Measurements from ENCODE around the gene PPP2R5D.
"Not testable (repeated sequence)": the region's sequence is repeated elsewhere in the genome, so short reads cannot be mapped to it uniquely, and the experiment has no call there.

Gene PPP2R5D

GRCh38 chr6:43016943-43017334, 32.6 kb downstream of the PPP2R5D start:
- no peak overlapping the region for H3K4me3 ChIP-seq (ENCODE audit: low read length)
- no peak for DNase-seq (ENCODE audit: low read depth, low spot score)

GRCh38 chr6:43019152-43019551, 34.8 kb downstream of the PPP2R5D start:
- H3K4me3 ChIP-seq (ENCODE audit: low read length): no peak overlapping the region
- no peak for DNase-seq (ENCODE audit: low read depth, low spot score)

GRCh38 chr6:43020052-43020705, 35.8 kb downstream of the PPP2R5D start:
- DNase-seq (ENCODE audit: low read depth, low spot score): no peak
- no peak overlapping the region for H3K4me3 ChIP-seq (ENCODE audit: low read length)

- no peak for DNase-seq (ENCODE audit: low read depth, low spot score)
- peak overlapping the region; percentile 100 for H3K4me3 ChIP-seq (ENCODE audit: low read length)
These were observed 36.5 kb downstream of the PPP2R5D start for GRCh38 chr6:43020847-43021246.

- DNase-seq (ENCODE audit: low read depth, low spot score): peak; percentile 48
- H3K4me3 ChIP-seq (ENCODE audit: low read length): peak within 1 kb of the TSS; percentile 100
These were observed 37.1 kb downstream of the PPP2R5D start, which contains the start of gene RRP36 for GRCh38 chr6:43021270-43022047. Gene RRP36 (plus strand): TSS chr6:43021623. CDS start chr6:43021655, 32 bp downstream.

GRCh38 chr6:43024436-43024835, 40.1 kb downstream of the PPP2R5D start:
- DNase-seq (ENCODE audit: low read depth, low spot score): no peak
- no peak overlapping the region for H3K4me3 ChIP-seq (ENCODE audit: low read length)

GRCh38 chr6:43026365-43026764, 42.0 kb downstream of the PPP2R5D start:
- DNase-seq (ENCODE audit: low read depth, low spot score): no peak
- H3K4me3 ChIP-seq (ENCODE audit: low read length): no peak overlapping the region

- DNase-seq (ENCODE audit: low read depth, low spot score): no peak
- H3K4me3 ChIP-seq (ENCODE audit: low read length): no peak overlapping the region
These were observed 44.8 kb downstream of the PPP2R5D start for GRCh38 chr6:43029120-43029519.

- DNase-seq (ENCODE audit: low read depth, low spot score): no peak
- no peak overlapping the region for H3K4me3 ChIP-seq (ENCODE audit: low read length)
These were observed 48.0 kb downstream of the PPP2R5D start for GRCh38 chr6:43032326-43032725.

GRCh38 chr6:43033496-43034189, 49.3 kb downstream of the PPP2R5D start:
- H3K4me3 ChIP-seq (ENCODE audit: low read length): no peak overlapping the region
- no peak for DNase-seq (ENCODE audit: low read depth, low spot score)

GRCh38 chr6:43034190-43034525, 49.8 kb downstream of the PPP2R5D start:
- no peak overlapping the region for H3K4me3 ChIP-seq (ENCODE audit: low read length)
- DNase-seq (ENCODE audit: low read depth, low spot score): no peak

- no peak for DNase-seq (ENCODE audit: low read depth, low spot score)
These were observed 51.3 kb downstream of the PPP2R5D start for GRCh38 chr6:43035495-43036194.

GRCh38 chr6:43036712-43037111, 52.3 kb downstream of the PPP2R5D start:
- no peak overlapping the region for H3K4me3 ChIP-seq (ENCODE audit: low read length)
- no peak for DNase-seq (ENCODE audit: low read depth, low spot score)

More at GRCh38 chr6:43035495-43036194, 51.3 kb downstream of the PPP2R5D start:
- no peak overlapping the region for H3K4me3 ChIP-seq (ENCODE audit: low read length)

- DNase-seq (ENCODE audit: low read depth, low spot score): no peak
- H3K4me3 ChIP-seq (ENCODE audit: low read length): no peak overlapping the region
These were observed 52.8 kb downstream of the PPP2R5D start for GRCh38 chr6:43037197-43037596.

GRCh38 chr6:43037706-43038105, 53.3 kb downstream of the PPP2R5D start:
- no peak for DNase-seq (ENCODE audit: low read depth, low spot score)
- no peak overlapping the region for H3K4me3 ChIP-seq (ENCODE audit: low read length)

GRCh38 chr6:43038727-43039126, 54.4 kb downstream of the PPP2R5D start:
- DNase-seq (ENCODE audit: low read depth, low spot score): no peak
- no peak overlapping the region for H3K4me3 ChIP-seq (ENCODE audit: low read length)

GRCh38 chr6:43040542-43041257, 56.3 kb downstream of the PPP2R5D start:
- DNase-seq (ENCODE audit: low read depth, low spot score): no peak
- H3K4me3 ChIP-seq (ENCODE audit: low read length): no peak overlapping the region

GRCh38 chr6:43041475-43041874, 57.1 kb downstream of the PPP2R5D start:
- DNase-seq (ENCODE audit: low read depth, low spot score); H3K4me3 ChIP-seq (ENCODE audit: low read length): not testable (repeated sequence)

- DNase-seq (ENCODE audit: low read depth, low spot score): no peak
- H3K4me3 ChIP-seq (ENCODE audit: low read length): no peak overlapping the region
These were observed 58.9 kb downstream of the PPP2R5D start for GRCh38 chr6:43043310-43043709.
